Measurements from ENCODE around the gene MON1A. TPM values are rescaled to one million over a fixed set of nuclear protein-coding genes. Genes with fewer than 3 reads are reported as not detected.
A peak's percentile ranks its signal among the peaks of the same experiment; 100 is the strongest.

The MON1A gene
- total and polyA plus RNA-seq, 2 donors, result 5.1 to 13.1 TPM

- H3K4me1 ChIP-seq (ENCODE audit: insufficient read depth), result no peaks in the 10 kb centered on the region
- DNase-seq (ENCODE audit: extremely low spot score), result no peak
- peak overlapping the region; percentile 25 for H3K4me3 ChIP-seq (ENCODE audit: low read depth, low read length)
- no peaks in the 10 kb centered on the region for H3K36me3 ChIP-seq (ENCODE audit: insufficient read depth)
- WGBS, result 2% methylated on average over 23 of the region's 23 CpGs
- no peak overlapping the region for H3K27ac ChIP-seq (ENCODE audit: low read depth)
Observed at GRCh38 chr3:49868862-49869466, 60.6 kb downstream of the MON1A start.

- H3K4me3 ChIP-seq (ENCODE audit: low read depth, low read length), result no peak overlapping the region
- no peak for DNase-seq (ENCODE audit: extremely low spot score)
- H3K4me1 ChIP-seq (ENCODE audit: insufficient read depth), result no peaks in the 10 kb centered on the region
- H3K36me3 ChIP-seq (ENCODE audit: insufficient read depth), result no peaks in the 10 kb centered on the region
- H3K27ac ChIP-seq (ENCODE audit: low read depth), result no peak overlapping the region
- WGBS, result 10% methylated on average over 7 of the region's 7 CpGs
Observed at GRCh38 chr3:49867871-49868321, 61.7 kb downstream of the MON1A start.

GRCh38 chr3:49867400-49867799, 62.2 kb downstream of the MON1A start:
- Histone ChIP-seq H3K36me3 (ENCODE audit: insufficient read depth) (no peaks in the 10 kb centered on the region), H3K4me3 (ENCODE audit: low read depth, low read length) (no peak overlapping the region), H3K27ac (ENCODE audit: low read depth) (no peak overlapping the region), H3K4me1 (ENCODE audit: insufficient read depth) (no peaks in the 10 kb centered on the region)
- no peak for DNase-seq (ENCODE audit: extremely low spot score)
- 87% methylated on average over 1 of the region's 1 CpG for WGBS

GRCh38 chr3:49865198-49865784, 64.3 kb downstream of the MON1A start:
- 53% methylated on average over 7 of the region's 7 CpGs for WGBS

GRCh38 chr3:49864505-49864904, 65.1 kb downstream of the MON1A start:
- Histone ChIP-seq H3K27ac (ENCODE audit: low read depth) (no peak overlapping the region), H3K4me1 (ENCODE audit: insufficient read depth) (no peaks in the 10 kb centered on the region), H3K36me3 (ENCODE audit: insufficient read depth) (no peaks in the 10 kb centered on the region), H3K4me3 (ENCODE audit: low read depth, low read length) (no peak overlapping the region)
- DNase-seq (ENCODE audit: extremely low spot score), result no peak
- 61% methylated on average over 5 of the region's 5 CpGs for WGBS

More at GRCh38 chr3:49865198-49865784, 64.3 kb downstream of the MON1A start:
- no peak for DNase-seq (ENCODE audit: extremely low spot score)
- Histone ChIP-seq H3K27ac (ENCODE audit: low read depth) (no peak overlapping the region), H3K36me3 (ENCODE audit: insufficient read depth) (no peaks in the 10 kb centered on the region), H3K4me1 (ENCODE audit: insufficient read depth) (no peaks in the 10 kb centered on the region), H3K4me3 (ENCODE audit: low read depth, low read length) (no peak overlapping the region)

- Histone ChIP-seq H3K36me3 (ENCODE audit: insufficient read depth) (no peaks in the 10 kb centered on the region), H3K27ac (ENCODE audit: low read depth) (no peak overlapping the region), H3K4me3 (ENCODE audit: low read depth, low read length) (no peak overlapping the region), H3K4me1 (ENCODE audit: insufficient read depth) (no peaks in the 10 kb centered on the region)
- DNase-seq (ENCODE audit: extremely low spot score), result no peak
- WGBS, result 84% methylated on average over 12 of the region's 12 CpGs
Observed at GRCh38 chr3:49859576-49860305, 69.9 kb downstream of the MON1A start.

Small RNAs within 50 kb of the gene (small RNA-seq; reads per million reads assigned to genes)
- not detected for gene RN7SL217P

Other genes starting within 250 kb of the MON1A start
- 5.5 TPM for gene MST1, start 240.3 kb downstream of the MON1A start, total RNA-seq
- gene MST1, start 240.3 kb downstream of the MON1A start, polyA plus RNA-seq, result 11.2 TPM
- 15.9 TPM for gene RNF123, start 240.3 kb downstream of the MON1A start, total RNA-seq
- 29.3 TPM for gene RNF123, start 240.3 kb downstream of the MON1A start, polyA plus RNA-seq
- gene AMIGO3, start 210.1 kb downstream of the MON1A start, total RNA-seq, result not detected
- 1.1 TPM for gene AMIGO3, start 210.1 kb downstream of the MON1A start, polyA plus RNA-seq
- gene GMPPB, start 205.9 kb downstream of the MON1A start, total RNA-seq, result 11.3 TPM
- 17.9 TPM for gene GMPPB, start 205.9 kb downstream of the MON1A start, polyA plus RNA-seq
- 31.6 TPM for gene IP6K1, start 143.3 kb downstream of the MON1A start, total RNA-seq
- 31.0 TPM for gene IP6K1, start 143.3 kb downstream of the MON1A start, polyA plus RNA-seq
- not detected for gene CDHR4, start 129.9 kb downstream of the MON1A start, total RNA-seq
- gene CDHR4, start 129.9 kb downstream of the MON1A start, polyA plus RNA-seq, result 0.10 TPM
- 10.3 TPM for gene INKA1, start 126.5 kb downstream of the MON1A start, total RNA-seq
- gene INKA1, start 126.5 kb downstream of the MON1A start, polyA plus RNA-seq, result 6.5 TPM
- gene UBA7, start 115.9 kb downstream of the MON1A start, total RNA-seq, result 39.6 TPM
- gene UBA7, start 115.9 kb downstream of the MON1A start, polyA plus RNA-seq, result 37.7 TPM
- 6.8 TPM for gene TRAIP, start 73.2 kb downstream of the MON1A start, total RNA-seq
- gene TRAIP, start 73.2 kb downstream of the MON1A start, polyA plus RNA-seq, result 2.6 TPM
- 0.37 TPM for gene CAMKV, start 59.9 kb downstream of the MON1A start, total RNA-seq
- gene CAMKV, start 59.9 kb downstream of the MON1A start, polyA plus RNA-seq, result not detected
- 1.7 TPM for gene MST1R, start 25.9 kb downstream of the MON1A start, total RNA-seq
- 6.8 TPM for gene MST1R, start 25.9 kb downstream of the MON1A start, polyA plus RNA-seq
- 117 TPM for gene RBM6, start 10.3 kb upstream of the MON1A start, total RNA-seq
- gene RBM6, start 10.3 kb upstream of the MON1A start, polyA plus RNA-seq, result 66.0 TPM
- gene RBM5, start 159.1 kb upstream of the MON1A start, total RNA-seq, result 325 TPM
- gene RBM5, start 159.1 kb upstream of the MON1A start, polyA plus RNA-seq, result 88.7 TPM
- gene SEMA3F, start 225.5 kb upstream of the MON1A start, total RNA-seq, result 10.8 TPM
- 35.1 TPM for gene SEMA3F, start 225.5 kb upstream of the MON1A start, polyA plus RNA-seq